Sigmoid colon (tissue), 3 donors: ENCODE results near the gene ROCK1.

Experiments used
- CTCF ChIP-seq, 4 experiments: fragments of 450-650 bp in 3 of 4; fragments of 200-600 bp in 1 of 4; IDR thresholded peaks; one replicate each; pipeline ENCODE4 v1.5.1; 2016 to 2019; ENCODE audit warnings: antibody characterized with exemption in 4 of 4, mild to moderate bottlenecking in 3 of 4, moderate library complexity in 2 of 4
- POLR2A ChIP-seq, 2 donors: fragments of 450-650 bp; IDR thresholded peaks; one replicate each; pipeline ENCODE4 v1.6.1; 2016; ENCODE audit warnings: antibody characterized with exemption in 2 of 2, mild to moderate bottlenecking in 2 of 2, moderate library complexity in 2 of 2

- TF ChIP-seq CTCF (IDR thresholded peaks at IDR 0.05) (no peak), POLR2A (IDR thresholded peaks at IDR 0.05) (no peak)
Measured at GRCh38 chr18:21038201-21038600, 73.4 kb downstream of the ROCK1 start.
